Embryonic facial prominence (tissue), 1 donor: ENCODE measurements around the gene KRTAP10-8.
"Not testable (repeated sequence)": the region's sequence is repeated elsewhere in the genome, so short reads cannot be mapped to it uniquely, and the experiment has no call there.

ENCODE experiments used
- DNase-seq: peaks from one replicate; pipeline ENCODE4 v3.0.0-alpha.2; 2016; ENCODE audit errors: extremely low spot score

Gene KRTAP10-8

DNA sequence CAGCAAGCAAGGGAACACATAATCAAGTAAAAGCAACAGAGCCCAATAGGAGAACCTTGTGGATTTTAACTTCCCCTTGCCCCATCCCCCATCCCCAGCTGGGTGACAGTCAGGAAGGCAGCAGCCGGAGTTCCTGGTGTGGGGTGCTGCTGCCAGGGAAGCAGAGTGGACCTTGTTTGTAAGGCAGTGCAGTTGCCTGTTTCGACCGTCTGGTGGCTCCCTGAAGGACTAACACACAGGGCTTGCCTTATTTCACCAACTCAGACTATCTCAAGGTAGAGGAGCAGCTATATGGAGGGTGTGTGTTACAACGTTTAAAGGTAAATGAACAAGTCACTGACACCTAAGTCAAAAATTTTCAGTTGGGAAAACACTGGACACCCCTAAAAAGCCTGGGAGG is 6.6 kb downstream of the KRTAP10-8 start:
- DNase-seq: no peak

- no peak for DNase-seq
These were observed 7.0 kb downstream of the KRTAP10-8 start for GRCh38 chr21:44618909-44619308.

DNA sequence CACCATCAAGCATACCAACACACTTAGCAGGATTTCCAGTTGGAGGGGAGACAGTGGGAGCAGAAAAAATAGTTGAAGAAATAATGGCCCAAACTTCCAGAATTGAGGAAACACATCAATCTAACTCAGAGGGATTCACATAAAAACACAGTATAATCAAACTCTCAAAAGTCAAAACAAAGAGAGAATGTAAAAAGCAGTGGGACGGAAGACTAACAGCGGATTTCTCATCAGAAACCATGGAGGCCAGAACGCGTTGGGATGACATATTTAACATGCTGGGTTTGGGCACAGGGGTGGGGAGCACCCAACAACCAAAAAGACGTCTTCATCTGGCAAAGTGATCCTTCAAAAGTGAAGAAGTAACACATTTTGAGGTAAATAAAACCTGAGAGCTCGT is 8.0 kb downstream of the KRTAP10-8 start:
- DNase-seq: no peak

DNA sequence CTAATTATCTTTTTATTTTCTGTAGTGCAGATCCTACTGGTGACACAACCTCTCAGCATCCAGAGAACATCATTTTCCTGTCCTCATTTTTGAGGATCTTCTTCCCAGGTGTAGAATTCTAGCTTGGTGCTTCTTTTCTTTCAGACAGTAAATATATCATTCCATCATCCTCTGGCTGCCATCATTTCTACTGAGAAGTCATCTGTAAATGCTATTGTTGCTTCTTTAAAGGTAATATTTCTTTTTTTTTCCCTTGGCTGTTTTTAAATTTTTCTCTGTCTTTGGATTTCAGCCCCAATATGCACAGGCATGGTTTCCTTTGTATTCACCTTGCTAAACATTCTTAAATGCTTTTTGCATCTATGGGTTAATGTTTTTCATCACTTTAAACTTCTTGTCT is 11.7 kb downstream of the KRTAP10-8 start:
- no peak for DNase-seq

- DNase-seq: no peak
These were observed 13.9 kb downstream of the KRTAP10-8 start for GRCh38 chr21:44625756-44626155.

DNA sequence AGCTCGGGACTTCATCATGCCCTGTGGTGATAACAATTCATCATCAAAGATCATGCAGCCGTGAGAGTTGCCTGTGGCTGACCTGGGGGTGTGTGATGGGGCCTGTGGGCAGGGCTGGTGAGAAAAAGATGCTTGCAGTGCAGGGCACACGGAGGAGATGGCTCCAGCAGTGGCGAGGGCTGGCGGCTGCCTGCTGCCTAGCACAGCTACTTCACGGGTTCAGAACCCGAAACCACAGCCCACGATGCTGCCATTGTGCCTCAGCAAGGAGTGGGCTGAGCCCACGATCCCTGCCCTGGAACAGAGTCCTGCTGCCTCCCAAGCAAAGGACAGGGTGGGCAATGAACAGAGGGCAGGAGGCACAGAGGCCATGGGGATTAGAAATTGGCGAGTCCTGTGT is 14.4 kb downstream of the KRTAP10-8 start:
- no peak for DNase-seq

DNA sequence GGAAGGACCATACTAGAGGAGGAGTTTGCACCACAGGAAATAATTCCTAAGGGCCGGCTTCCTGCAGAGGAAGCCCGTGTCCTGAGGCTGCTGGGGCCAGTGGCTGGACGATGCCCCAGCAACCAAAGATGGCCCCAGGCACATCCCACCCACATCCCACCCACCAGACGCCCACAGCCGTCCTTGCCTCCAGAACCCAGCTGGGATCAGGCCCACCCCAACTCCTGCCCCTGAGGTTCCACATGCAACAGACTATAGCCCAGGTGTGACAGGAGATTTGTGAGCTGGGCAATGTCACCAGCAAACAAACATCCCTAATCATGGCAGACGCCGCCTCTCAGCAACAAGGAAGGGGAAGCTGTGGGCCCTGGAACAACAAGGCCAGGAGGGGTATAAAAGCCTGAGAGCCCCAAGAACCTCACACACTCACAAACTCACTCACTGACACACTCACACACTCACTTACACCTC is 14.8 kb downstream of the KRTAP10-8 start, which contains the start of gene KRTAP10-9:
Gene KRTAP10-9 (plus strand): TSS at position 421 of the 471 bp plus-strand sequence. CDS start 79 bp downstream, outside the sequence.
- DNase-seq: no peak

DNA sequence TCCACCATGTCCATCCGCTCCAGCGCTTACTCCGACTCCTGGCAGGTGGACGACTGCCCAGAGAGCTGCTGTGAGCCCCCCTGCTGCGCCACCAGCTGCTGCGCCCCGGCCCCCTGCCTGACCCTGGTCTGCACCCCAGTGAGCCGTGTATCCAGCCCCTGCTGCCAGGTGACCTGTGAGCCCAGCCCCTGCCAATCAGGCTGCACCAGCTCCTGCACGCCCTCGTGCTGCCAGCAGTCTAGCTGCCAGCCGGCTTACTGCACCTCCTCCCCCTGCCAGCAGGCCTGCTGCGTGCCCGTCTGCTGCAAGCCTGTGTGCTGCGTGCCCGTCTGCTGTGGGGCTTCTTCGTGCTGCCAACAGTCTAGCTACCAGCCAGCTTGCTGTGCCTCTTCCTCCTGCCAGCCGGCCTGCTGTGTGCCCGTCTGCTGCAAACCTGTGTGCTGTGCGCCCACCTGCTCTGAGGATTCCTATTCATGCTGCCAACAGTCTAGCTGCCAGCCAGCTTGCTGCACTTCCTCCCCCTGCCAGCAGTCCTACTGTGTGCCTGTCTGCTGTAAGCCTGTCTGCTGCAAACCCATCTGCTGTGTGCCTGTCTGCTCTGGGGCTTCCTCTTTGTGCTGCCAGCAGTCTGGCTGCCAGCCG is 15.4 kb downstream of the KRTAP10-8 start:
- DNase-seq: not testable (repeated sequence)

GRCh38 chr21:44627831-44628233 is 16.0 kb downstream of the KRTAP10-8 start:
- DNase-seq: not testable (repeated sequence)

- no peak for DNase-seq
These were observed 17.0 kb downstream of the KRTAP10-8 start for GRCh38 chr21:44628707-44629391.

DNA sequence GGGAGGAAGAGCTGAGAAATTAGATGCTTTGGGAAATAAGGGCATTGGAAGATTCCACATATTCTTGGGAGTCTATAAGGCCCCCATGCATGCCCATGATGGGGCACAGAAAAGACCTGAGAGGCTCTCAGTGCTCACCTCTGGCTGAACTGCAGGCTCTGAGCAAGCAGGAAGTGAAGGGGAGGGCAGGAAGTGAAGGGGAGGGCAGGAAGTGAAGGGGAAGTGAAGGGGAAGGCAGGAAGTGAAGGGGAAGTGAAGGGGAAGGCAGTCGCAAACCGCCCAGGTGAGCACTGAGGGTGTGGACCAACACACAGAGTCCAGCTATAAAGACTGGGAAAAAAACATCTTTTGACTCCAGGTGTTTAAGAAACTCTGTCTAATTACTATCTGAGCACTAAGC is 18.6 kb downstream of the KRTAP10-8 start:
- no peak for DNase-seq

- no peak for DNase-seq
These were observed 20.2 kb downstream of the KRTAP10-8 start for GRCh38 chr21:44632067-44632466.

GRCh38 chr21:44636209-44637017 is 24.5 kb downstream of the KRTAP10-8 start:
- no peak for DNase-seq

- DNase-seq: no peak
These were observed 25.4 kb downstream of the KRTAP10-8 start, which contains the start of gene KRTAP10-10 for GRCh38 chr21:44637018-44637850. Gene KRTAP10-10, plus strand, starts transcription at chr21:44637356. Its CDS starts 62 bp downstream, at chr21:44637418.

DNA sequence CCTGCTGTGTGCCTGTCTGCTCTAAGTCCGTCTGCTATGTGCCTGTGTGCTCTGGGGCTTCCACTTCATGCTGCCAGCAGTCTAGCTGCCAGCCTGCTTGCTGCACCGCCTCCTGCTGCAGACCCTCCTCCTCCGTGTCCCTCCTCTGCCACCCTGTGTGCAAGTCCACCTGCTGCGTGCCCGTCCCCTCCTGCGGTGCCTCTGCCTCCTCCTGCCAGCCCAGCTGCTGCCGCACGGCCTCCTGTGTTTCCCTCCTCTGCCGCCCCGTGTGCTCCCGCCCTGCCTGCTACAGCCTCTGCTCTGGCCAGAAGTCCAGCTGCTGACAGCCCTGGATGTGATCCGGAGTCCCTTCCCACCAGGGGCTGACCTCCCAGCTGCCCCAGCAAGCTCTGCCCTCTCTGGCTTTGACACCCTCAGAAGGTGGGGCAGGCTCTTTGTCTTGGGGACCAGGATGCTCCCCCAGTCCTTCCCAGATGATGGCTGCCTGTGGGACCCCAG is 26.0 kb downstream of the KRTAP10-8 start:
- DNase-seq: not testable (repeated sequence)

DNA sequence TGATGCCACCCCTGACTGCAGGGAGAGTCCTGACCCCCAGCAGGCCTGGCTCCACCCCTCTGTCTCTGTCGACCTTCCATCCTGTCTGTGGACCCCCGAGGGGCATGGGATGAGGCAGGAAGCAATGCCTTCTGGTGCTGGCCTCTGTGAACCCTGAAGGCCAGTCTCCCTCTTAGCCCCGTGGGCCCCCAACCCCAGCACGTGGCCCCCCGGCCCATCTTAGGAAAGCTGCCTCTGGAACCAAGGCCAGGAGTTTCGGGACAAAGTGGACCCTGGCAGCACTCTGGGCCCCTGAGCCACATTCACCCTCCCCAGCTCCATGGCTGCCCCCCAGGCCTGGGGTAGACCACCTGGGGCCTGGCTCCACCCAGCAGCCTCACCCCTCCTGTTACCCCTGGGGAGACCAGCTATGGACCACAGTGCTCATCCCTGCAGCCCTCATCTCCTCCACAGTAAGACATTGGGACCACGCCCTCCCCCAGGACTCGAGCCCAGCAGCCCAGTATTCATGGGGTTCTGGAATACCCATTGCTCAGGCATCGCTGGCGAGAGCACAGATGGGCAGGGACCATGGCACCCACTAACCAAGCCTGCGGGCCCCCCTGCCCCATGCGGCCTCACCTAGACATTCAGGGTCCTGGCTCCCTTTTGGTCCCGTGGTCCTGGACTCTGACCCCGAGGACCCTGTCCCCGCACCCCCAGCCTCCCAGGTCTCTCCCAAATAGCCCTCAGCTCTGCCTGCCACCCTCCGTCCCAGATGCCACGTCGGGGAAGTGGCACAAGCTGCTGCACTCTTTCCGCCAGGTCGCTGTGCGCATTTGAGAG is 26.8 kb downstream of the KRTAP10-8 start:
- not testable (repeated sequence) for DNase-seq

DNA sequence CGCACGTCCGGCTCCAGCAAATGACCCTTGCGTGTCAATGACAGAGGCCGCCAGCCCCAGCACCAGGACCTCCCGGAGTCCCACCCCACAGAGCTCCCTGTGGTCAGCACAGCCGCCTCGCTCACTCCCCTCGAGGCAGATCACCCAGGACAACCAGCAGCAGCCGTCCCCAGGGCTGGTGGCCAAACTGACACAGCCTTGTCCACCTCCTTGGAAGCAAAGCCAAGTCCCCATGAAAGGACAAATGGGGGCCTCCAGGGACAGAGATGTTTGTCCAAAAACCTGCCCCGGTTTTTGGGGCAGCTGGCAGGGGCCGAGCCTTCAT is 27.4 kb downstream of the KRTAP10-8 start:
- no peak for DNase-seq

GRCh38 chr21:44640761-44641160 is 28.9 kb downstream of the KRTAP10-8 start:
- no peak for DNase-seq

DNA sequence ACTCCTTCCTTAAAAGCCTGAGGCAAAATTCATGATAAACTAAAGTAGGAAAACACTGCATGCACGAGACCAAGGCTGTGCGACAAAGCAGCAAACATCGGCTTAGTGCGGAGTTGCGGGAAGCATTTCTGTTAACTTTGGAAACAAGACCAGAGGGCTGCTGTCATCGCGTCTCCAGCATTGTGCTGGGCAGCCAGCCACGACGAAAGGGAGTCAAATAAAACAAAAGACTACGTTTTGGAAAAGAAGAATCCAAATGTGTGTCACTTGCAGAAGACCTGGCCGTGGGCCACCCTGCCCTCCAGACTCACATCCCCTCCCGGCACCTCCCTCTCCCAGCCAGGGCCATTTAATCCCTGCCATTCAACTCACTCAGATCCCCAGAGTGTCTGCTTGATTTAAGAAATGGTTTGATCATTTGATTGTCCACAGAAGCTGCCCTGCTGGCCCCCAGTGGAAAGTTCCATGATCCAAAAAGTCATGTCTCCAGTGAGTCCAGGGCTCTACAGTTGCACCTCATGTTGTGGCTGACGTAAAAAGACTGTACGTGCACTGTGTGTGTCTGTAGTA is 31.9 kb downstream of the KRTAP10-8 start:
- DNase-seq: no peak

- DNase-seq: no peak
These were observed 33.0 kb downstream of the KRTAP10-8 start for GRCh38 chr21:44644878-44645277.
